ENCODE data around the gene FGD4. TPM values are rescaled to one million over a fixed set of nuclear protein-coding genes. Genes with fewer than 3 reads are reported as not detected.
"Not testable (repeated sequence)": the region's sequence is repeated elsewhere in the genome, so short reads cannot be mapped to it uniquely, and the experiment has no call there.

Gene FGD4
- total RNA-seq, 8 experiments from 2014 or later: 1.6 to 35.0 (median 19.4) TPM

DNA sequence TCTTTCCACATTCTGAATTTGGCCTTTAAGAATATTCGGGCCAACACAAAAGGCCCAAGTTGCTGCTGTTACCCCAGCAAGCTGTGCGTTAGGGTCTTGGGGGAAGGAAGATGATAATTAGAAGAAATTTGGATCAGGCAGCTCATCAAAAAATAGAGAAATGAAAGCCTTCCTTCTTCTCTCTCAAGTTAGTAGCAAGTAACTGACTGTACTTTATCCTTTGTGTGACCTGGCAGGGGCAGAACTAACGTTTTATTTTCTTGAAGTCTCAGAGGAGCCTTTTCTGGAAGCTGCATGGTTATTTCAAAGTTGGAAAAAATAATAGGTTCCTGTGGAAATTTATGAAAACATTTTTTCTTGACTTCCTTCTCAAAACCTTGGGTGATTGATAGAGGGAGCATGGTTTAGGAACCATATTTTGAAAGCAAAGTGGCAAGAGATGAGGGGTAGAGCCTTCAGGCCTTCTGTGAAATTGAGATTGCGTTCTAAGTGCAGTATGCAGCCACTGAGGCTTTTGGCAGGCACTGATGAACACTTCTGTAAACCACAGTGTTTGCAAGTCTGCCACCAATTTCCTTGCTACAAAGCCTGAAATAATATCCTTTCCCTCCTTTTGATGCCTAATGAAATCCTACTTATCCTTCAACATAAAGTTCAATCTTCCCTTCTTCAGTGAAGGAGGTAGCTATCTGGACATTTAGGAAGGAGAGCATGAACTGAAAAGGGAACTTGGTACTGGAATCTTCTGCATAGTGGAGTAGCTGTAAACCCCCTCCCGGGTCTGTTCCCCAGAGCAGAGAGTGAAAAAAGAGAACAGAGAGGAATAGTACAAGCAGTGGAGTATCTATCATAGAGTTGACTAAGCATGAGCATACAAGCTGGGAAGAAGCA lies 123.2 kb downstream of the FGD4 start:
- ATAC-seq (replicated peaks in 6 of 8): peak in 3 of 8 experiments; percentile 24 to 30 (median 30)
- Histone ChIP-seq H3K27ac (no peak overlapping the region), H3K4me3 (no peak overlapping the region), H3K4me1 (replicated peaks in 1 of 2) (peaks cover 0 to 5% of the 10 kb centered on the region in 2 donors)
- in situ Hi-C loops (cut with MboI; ENCODE audit: low pct_unique_long_range_greater_than_20kb in 2 of 9, low sequenced_read_pairs in 9 of 9, unreplicated experiment in 9 of 9): no loop called here
- 0 to 89% (median 60%) methylated on average over 1 to 5 of the region's 5 CpGs; no CpG with 5 or more reads in 1 of the 10 experiments for WGBS, 10 experiments

DNA sequence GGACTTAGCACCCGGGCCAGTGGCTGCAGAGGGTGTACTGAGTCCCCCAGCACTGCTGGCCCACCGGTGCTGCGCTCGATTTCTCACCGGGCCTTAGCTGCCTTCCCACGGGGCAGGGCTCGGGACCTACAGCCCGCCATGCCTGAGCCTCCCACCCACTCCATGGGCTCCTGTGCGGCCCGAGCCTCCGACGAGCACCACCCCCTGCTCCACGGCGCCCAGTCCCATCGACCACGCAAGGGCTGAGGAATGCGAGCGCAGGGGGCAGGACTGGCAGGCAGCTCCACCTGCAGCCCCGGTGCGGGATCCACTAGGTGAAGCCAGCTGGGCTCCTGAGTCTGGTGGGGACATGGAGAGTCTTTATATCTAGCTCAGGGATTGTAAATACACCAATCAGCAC lies 126.4 kb downstream of the FGD4 start:
- in situ Hi-C loops (cut with MboI; ENCODE audit: low pct_unique_long_range_greater_than_20kb in 2 of 9, low sequenced_read_pairs in 9 of 9, unreplicated experiment in 9 of 9); H3K4me1 ChIP-seq (replicated peaks in 1 of 2); H3K4me3 ChIP-seq; H3K27ac ChIP-seq; ATAC-seq (replicated peaks in 6 of 8): not testable (repeated sequence)
- WGBS, 10 experiments: no CpG with 5 or more reads among the region's 20 CpGs

DNA sequence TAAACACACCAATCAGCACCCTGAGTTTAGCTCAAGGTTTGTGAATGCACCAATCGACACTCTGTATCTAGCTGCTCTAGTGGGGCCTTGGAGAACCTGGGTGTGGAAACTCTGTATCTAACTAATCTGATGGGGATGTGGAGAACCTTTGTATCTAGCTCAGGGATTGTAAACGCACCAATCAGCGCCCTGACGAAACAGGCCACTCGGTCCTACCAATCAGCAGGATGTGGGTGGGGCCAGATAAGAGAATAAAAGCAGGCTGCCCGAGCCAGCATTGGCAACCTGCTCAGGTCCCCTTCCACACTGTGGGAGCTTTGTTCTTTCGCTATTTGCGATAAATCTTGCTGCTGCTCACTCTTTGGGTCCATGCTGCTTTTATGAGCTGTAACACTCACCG lies 127.0 kb downstream of the FGD4 start:
- H3K27ac ChIP-seq; H3K4me1 ChIP-seq (replicated peaks in 1 of 2); ATAC-seq (replicated peaks in 6 of 8); in situ Hi-C loops (cut with MboI; ENCODE audit: low pct_unique_long_range_greater_than_20kb in 2 of 9, low sequenced_read_pairs in 9 of 9, unreplicated experiment in 9 of 9); H3K4me3 ChIP-seq: not testable (repeated sequence)
- 100% methylated on average over 1 of the region's 9 CpGs; no CpG with 5 or more reads in 8 of the 10 experiments for WGBS, 10 experiments

DNA sequence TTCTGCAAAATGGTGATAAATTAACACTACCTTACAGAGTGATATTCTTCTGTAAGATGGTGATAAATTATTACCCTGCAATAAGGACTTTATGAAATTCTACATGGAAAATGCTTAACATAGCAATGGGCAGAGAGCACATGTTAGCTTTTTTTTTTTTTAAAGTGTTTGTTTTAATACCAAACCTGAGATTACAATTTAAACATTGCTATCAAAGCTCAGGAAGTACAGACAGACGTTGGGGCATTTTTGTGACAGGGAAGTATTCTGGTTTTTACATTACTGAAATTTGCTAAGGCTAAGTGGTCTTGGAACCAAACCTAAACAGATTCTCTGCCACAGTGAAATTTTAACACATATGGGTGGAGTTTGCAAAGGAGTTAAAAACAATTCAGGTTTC lies 133.1 kb downstream of the FGD4 start:
- ATAC-seq (replicated peaks in 6 of 8): no peak
- Histone ChIP-seq H3K27ac (no peak overlapping the region), H3K4me3 (no peak overlapping the region), H3K4me1 (replicated peaks in 1 of 2) (peaks cover 14 to 20% of the 10 kb centered on the region in 2 donors)
- 17 to 86% (median 57%) methylated on average over 1 of the region's 1 CpG; no CpG with 5 or more reads in 1 of the 10 experiments for WGBS, 10 experiments
- in situ Hi-C loops (cut with MboI; ENCODE audit: low pct_unique_long_range_greater_than_20kb in 2 of 9, low sequenced_read_pairs in 9 of 9, unreplicated experiment in 9 of 9): no loop called here

DNA sequence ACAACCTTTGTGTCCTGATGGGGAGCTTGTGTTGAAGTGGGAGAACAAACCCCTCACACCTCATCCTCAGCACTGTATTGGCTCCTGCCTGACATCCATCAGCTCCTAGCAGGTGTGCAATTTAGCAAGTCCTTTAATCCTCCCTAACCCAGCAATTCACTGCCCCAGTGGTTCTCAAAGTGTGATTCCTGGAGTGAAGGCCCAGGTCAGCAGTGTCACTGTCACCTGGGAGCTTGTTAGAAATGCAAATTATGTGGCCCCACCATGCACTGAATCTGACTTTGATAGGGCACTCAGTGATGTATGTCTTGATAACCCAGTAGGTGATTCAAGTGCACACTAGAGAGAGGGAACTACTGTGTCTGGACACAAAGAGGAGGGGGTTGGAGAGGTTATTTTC lies 133.6 kb downstream of the FGD4 start:
- Histone ChIP-seq H3K4me3 (no peak overlapping the region), H3K4me1 (replicated peaks in 1 of 2) (peaks cover 14 to 20% of the 10 kb centered on the region in 2 donors), H3K27ac (no peak overlapping the region)
- ATAC-seq (replicated peaks in 6 of 8): no peak
- in situ Hi-C loops (cut with MboI; ENCODE audit: low pct_unique_long_range_greater_than_20kb in 2 of 9, low sequenced_read_pairs in 9 of 9, unreplicated experiment in 9 of 9): no loop called here

DNA sequence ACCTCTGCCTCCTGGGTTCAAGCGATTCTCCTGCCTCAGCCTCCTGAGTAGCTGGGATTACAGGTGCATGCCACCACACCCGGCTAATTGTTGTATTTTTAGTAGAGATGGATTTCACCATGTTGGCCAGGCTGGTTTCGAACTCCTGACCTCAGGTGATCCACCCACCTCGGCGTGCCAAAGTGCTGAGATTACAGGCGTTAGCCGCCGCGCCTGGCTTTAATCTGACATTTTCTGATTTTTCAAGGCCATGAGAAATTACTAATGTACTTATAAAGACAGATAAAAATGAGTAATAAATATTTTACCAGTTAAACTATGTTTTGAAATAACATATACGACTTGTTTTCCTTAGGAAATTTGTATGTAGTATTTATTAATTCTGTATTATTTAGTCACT lies 134.1 kb downstream of the FGD4 start:
- 50 to 97% (median 86%) methylated on average over 1 to 10 of the region's 10 CpGs; no CpG with 5 or more reads in 2 of the 10 experiments for WGBS, 10 experiments
- peaks cover 14 to 20% of the 10 kb centered on the region in 2 donors for H3K4me1 ChIP-seq (replicated peaks in 1 of 2)
- in situ Hi-C loops (cut with MboI; ENCODE audit: low pct_unique_long_range_greater_than_20kb in 2 of 9, low sequenced_read_pairs in 9 of 9, unreplicated experiment in 9 of 9); ATAC-seq (replicated peaks in 6 of 8); H3K27ac ChIP-seq; H3K4me3 ChIP-seq: not testable (repeated sequence)

DNA sequence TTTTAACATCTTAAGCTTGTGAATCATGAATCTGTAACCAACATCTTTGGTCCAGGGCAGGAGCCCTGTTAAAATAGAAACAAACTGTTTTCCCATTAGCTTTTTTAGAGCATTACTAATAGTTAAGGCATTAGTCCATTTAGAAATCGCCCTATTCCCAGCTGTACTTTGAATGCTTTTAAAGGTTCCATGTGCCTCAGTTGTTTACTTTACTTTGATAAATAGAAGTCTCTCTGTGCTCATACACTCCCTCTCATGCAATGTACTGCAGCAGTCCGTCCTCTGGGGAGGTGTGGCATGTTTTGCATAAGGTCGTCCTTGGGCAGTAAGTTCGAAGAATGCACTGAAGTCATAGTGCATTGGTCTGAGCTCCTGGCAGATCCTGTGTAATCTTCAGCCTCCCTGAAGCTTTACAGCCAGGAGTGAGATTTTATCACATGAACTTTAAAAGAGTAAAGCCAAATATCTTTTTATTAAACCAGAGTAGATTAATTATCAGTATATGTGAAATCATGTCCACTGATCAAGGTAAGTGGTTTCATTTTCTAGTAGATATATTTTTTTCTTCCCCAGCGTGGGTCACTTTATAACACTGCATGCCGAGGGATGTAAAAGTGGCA lies 134.7 kb downstream of the FGD4 start:
- Histone ChIP-seq H3K4me1 (replicated peaks in 1 of 2) (peaks cover 14 to 20% of the 10 kb centered on the region in 2 donors), H3K4me3 (peak overlapping the region in 2 of 5 donors; percentile 6 to 23), H3K27ac (no peak overlapping the region)
- 0 to 100% (median 34%) methylated on average over 1 to 6 of the region's 6 CpGs; no CpG with 5 or more reads in 1 of the 10 experiments for WGBS, 10 experiments
- in situ Hi-C loops (cut with MboI; ENCODE audit: low pct_unique_long_range_greater_than_20kb in 2 of 9, low sequenced_read_pairs in 9 of 9, unreplicated experiment in 9 of 9): no loop called here
- peak; percentile 89 to 96 (median 91) for ATAC-seq (replicated peaks in 6 of 8)

DNA sequence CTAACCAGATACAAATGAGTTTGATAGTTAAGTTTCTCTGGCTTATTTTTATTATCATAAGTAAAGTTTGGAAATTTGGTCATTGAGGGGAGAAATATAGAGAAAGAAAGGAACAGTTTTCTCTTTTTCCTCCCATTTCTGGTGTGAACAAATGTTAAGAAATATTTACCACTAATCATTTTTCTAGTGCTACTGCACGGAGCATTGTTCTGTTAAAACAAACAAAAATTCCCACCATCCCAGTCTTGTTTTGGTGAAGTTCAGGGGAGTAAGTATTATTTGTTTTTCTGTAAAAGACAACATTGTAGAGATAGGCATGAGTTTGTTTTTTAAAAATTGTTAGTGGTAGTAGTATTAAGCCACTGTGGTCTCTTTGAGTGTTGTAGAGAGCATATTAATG lies 135.3 kb downstream of the FGD4 start:
- peaks cover 14 to 20% of the 10 kb centered on the region in 2 donors for H3K4me1 ChIP-seq (replicated peaks in 1 of 2)
- no peak for ATAC-seq (replicated peaks in 6 of 8)
- in situ Hi-C loops (cut with MboI; ENCODE audit: low pct_unique_long_range_greater_than_20kb in 2 of 9, low sequenced_read_pairs in 9 of 9, unreplicated experiment in 9 of 9): no loop called here
- WGBS, 10 experiments: 38 to 89% (median 71%) methylated on average over 1 of the region's 1 CpG; no CpG with 5 or more reads in 3 of the 10 experiments
- H3K4me3 ChIP-seq: peak overlapping the region in 1 of 5 donors; percentile 23
- no peak overlapping the region for H3K27ac ChIP-seq

DNA sequence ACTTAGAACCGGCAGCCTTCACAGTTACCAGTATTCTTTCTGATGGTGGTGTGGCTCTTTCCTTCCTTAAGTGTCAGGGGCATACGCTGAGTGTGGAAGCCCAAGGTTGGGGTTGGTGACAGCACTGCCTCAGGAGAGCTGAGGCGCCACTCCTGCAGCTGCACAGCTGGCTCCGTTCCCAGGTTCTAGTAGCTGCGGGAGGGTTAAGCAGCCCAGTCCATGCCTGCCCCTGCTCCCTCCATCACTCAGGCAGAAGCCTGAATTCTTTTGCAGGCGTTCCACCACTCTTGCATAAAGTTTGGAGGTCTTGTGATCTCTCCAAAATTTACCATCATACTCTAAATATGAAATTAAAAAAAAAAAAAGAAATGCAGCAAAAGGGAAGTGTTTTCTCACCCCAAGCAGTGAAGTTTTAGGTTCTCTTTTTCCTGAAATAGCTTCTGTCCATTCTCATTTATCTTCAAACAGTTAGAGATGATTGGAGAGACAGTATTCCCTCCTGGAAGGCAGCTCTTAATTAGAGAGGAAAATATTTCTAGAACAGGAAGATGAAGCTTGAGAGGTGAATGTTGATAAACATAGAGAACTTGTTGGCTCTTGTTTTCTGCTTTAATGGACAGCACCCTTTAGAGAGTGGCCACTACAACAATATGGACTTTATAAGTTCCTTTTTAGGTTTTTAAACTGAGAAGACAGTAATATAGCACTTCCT lies 136.1 kb downstream of the FGD4 start:
- in situ Hi-C loops (cut with MboI; ENCODE audit: low pct_unique_long_range_greater_than_20kb in 2 of 9, low sequenced_read_pairs in 9 of 9, unreplicated experiment in 9 of 9): no loop called here
- peak; percentile 85 to 92 (median 88) for ATAC-seq (replicated peaks in 6 of 8)
- H3K4me1 ChIP-seq (replicated peaks in 1 of 2): peaks cover 14 to 20% of the 10 kb centered on the region in 2 donors
- H3K4me3 ChIP-seq: peak overlapping the region in 1 of 5 donors; percentile 13
- 0 to 43% (median 0%) methylated on average over 1 to 6 of the region's 6 CpGs; no CpG with 5 or more reads in 4 of the 10 experiments for WGBS, 10 experiments
- no peak overlapping the region for H3K27ac ChIP-seq

DNA sequence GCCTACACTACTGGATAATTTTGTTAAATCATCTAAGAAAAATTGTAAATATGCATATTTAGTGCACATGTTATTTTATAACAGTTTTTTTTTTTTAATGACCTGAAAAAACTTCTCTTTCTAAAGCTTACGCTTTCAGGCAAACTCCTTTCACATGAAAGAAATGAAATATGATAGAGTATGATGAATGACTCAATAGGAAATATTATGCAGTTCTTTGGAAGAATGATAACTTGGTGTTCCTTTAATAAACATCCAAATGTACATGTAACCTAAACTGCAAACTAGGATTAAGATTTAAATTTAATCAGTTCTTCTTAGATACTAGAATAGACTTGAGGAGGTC lies 136.6 kb downstream of the FGD4 start:
- H3K4me1 ChIP-seq (replicated peaks in 1 of 2): peaks cover 14 to 20% of the 10 kb centered on the region in 2 donors
- H3K4me3 ChIP-seq: no peak overlapping the region
- H3K27ac ChIP-seq: no peak overlapping the region
- ATAC-seq (replicated peaks in 6 of 8): no peak
- in situ Hi-C loops (cut with MboI; ENCODE audit: low pct_unique_long_range_greater_than_20kb in 2 of 9, low sequenced_read_pairs in 9 of 9, unreplicated experiment in 9 of 9): no loop called here
- 50 to 100% (median 100%) methylated on average over 1 of the region's 1 CpG; no CpG with 5 or more reads in 2 of the 10 experiments for whole genome bisulfite sequencing, 10 experiments

DNA sequence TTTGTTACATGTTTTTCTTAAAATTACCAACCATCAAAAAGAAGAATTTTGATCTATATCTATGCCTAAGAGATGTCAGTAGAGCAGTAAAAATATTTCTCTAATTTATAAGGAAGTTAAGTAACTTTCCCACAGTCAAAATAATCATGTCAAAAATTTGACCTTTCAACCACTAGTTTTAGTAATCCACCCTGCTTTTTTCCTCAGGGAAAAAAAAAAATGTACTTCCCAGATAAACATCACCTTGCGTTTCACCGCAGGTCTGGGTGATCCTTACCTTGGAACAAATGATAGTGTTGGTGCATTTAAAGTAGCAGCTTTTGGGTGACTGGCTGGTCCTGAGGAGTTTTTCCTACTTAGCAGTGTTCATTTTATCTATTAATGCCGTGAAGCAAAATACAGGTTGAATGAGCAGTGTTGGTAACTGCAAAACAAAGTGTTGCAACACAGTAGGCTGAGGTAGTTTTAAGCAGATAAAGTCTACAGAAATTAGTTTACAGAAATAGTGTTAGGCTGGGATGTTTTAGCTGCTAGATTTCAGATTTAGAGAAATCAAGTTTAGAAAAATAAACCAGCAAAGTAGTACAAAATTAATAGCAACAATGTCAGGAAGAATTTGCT lies 142.5 kb downstream of the FGD4 start:
- 58 to 90% (median 77%) methylated on average over 3 of the region's 3 CpGs; no CpG with 5 or more reads in 4 of the 10 experiments for WGBS, 10 experiments
- Histone ChIP-seq H3K4me3 (no peak overlapping the region), H3K27ac (no peak overlapping the region), H3K4me1 (replicated peaks in 1 of 2) (no peaks in the 10 kb centered on the region)
- no peak for ATAC-seq (replicated peaks in 6 of 8)
- in situ Hi-C loops (cut with MboI; ENCODE audit: low pct_unique_long_range_greater_than_20kb in 2 of 9, low sequenced_read_pairs in 9 of 9, unreplicated experiment in 9 of 9): no loop called here

DNA sequence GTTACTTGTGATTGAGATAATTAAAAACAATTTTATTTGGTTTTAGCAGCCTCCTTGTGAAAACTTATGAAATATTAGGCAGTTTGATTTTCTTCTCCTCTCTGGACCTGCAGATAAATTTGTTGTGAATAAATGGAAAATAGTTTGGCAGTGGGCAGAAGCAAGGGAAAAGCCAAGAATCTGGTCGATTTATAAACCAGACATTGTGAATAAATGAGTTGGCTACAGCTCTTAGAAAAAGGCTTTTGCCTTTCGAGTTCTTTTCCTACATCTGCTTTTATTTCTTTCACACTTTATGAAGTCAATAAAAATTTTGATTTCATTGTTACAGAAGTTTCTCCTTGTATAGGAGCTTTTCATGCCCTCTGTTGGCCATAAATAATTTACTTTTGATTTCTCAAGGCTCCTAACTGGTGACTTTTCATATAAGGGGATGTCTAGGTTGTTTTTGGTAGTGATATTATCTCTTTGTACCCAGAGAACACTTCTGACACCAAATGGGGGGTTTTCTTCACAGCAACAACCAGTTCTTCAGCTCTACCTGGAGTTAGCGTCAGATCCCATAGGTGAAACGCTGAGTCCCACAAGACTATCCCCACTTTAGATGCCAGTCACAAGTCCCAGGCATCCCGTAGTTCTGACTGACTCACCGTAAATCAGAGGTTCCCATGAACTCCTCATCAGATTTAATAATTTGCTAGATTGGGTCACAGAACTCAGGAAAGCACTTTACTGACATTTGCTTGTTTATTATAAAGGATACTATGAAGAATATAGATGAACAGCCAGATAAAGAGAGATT lies 143.3 kb downstream of the FGD4 start:
- in situ Hi-C loops (cut with MboI; ENCODE audit: low pct_unique_long_range_greater_than_20kb in 2 of 9, low sequenced_read_pairs in 9 of 9, unreplicated experiment in 9 of 9): no loop called here
- 30 to 100% (median 90%) methylated on average over 2 to 6 of the region's 6 CpGs; no CpG with 5 or more reads in 1 of the 10 experiments for WGBS, 10 experiments
- Histone ChIP-seq H3K4me1 (replicated peaks in 1 of 2) (no peaks in the 10 kb centered on the region), H3K4me3 (no peak overlapping the region), H3K27ac (no peak overlapping the region)
- ATAC-seq (replicated peaks in 6 of 8): no peak
